Brain microvascular endothelial cell (primary cell): ENCODE measurements around the gene GIPC3.

Experiments
- DNase-seq: peaks from one replicate; pipeline ENCODE4 v3.0.0-alpha.2; 2020
- H3K27ac ChIP-seq: fragments of 250-450 bp; sonication (Bioruptor Pico); 2 replicates; pipeline ENCODE4 v1.5.1; 2020; ENCODE audit warnings: mild to moderate bottlenecking, moderate library complexity
- H3K27me3 ChIP-seq: fragments of 250-450 bp; sonication (Bioruptor Pico); replicated peaks from 2 replicates; pipeline ENCODE4 v1.5.1; 2020; ENCODE audit warnings: mild to moderate bottlenecking
- H3K36me3 ChIP-seq: fragments of 250-450 bp; sonication (Bioruptor Pico); replicated peaks from 2 replicates; pipeline ENCODE4 v1.5.1; 2020; ENCODE audit warnings: mild to moderate bottlenecking
- H3K4me3 ChIP-seq: 2 replicates; pipeline ENCODE4 v1.5.1; 2011; ENCODE audit warnings: low read depth, mild to moderate bottlenecking, control low read depth, low read length, moderate library complexity
- in situ Hi-C: cut with HindIII; loops from 2 replicates; pipeline ENCODE4 v1.10.0; 2017; ENCODE audit warnings: low sequenced_read_pairs, low pct_ligation_motif_present
- TF ChIP-seq, protein P1 (sequence below): IDR thresholded peaks from 2 replicates; pipeline ENCODE4 v1.5.1; 2011; ENCODE audit warnings: low read depth, mild to moderate bottlenecking, moderate library complexity, low read length, control low read depth, inconsistent platforms; ENCODE audit errors: missing control alignments

The GIPC3 gene

DNA sequence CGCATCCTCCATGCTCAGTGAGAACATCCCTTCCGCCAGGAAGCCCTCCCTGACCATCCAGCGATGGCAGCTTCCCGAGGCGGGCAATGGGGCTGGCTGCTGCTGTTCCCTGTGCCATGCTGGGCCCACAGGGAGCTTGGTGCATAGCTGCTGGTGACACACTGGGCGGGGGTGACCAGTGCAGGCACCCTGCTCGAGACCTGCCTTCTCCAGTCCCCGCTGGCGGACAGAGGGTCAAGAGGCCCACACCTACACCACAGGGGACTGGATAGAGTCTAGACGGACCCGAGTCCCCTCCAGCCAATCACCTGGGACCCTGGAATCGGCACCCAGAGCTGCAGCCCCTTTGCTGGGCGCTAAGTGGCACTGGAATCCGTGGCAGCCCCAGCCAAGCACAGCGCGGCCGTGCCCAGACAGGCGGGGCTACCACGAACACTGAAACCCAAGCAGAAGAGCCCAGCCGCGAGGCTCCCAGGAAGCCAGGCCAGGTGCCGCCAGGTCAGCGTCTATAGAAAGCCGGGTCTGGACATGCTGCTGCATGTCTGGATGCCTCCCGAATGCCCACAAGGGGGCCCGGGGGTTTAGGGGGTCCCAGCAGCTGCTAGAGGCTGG is 30.4 kb downstream of the GIPC3 start:
- TF ChIP-seq, protein P1, sequence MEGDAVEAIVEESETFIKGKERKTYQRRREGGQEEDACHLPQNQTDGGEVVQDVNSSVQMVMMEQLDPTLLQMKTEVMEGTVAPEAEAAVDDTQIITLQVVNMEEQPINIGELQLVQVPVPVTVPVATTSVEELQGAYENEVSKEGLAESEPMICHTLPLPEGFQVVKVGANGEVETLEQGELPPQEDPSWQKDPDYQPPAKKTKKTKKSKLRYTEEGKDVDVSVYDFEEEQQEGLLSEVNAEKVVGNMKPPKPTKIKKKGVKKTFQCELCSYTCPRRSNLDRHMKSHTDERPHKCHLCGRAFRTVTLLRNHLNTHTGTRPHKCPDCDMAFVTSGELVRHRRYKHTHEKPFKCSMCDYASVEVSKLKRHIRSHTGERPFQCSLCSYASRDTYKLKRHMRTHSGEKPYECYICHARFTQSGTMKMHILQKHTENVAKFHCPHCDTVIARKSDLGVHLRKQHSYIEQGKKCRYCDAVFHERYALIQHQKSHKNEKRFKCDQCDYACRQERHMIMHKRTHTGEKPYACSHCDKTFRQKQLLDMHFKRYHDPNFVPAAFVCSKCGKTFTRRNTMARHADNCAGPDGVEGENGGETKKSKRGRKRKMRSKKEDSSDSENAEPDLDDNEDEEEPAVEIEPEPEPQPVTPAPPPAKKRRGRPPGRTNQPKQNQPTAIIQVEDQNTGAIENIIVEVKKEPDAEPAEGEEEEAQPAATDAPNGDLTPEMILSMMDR = no peak
- Histone ChIP-seq H3K36me3 (peaks cover 25% of the 10 kb centered on the region), H3K4me3 (no peak overlapping the region), H3K27me3 (no peaks in the 10 kb centered on the region), H3K27ac (no peak overlapping the region)
- in situ Hi-C loops = no loop called here
- no peak for DNase-seq

DNA sequence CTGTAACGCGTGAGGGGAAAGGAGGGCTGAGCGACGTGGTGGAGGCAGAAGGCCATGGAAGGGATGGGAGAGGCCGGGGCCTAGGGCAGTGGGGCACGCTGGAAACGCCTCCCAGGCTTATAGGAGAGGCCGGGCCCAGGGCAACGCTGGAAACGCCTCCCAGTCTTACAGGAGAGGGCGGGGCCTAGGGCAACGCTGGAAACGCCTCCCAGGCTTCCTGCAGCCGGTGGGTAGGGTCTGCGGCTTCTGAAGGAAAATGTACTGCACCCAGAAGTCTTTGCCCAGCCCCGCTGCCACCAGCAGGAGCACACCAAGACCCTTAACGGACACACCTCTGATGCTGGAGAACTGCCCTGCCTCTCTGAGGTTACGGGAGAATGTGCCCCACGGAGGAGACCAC is 32.2 kb downstream of the GIPC3 start:
- Histone ChIP-seq H3K27ac (no peak overlapping the region), H3K27me3 (no peaks in the 10 kb centered on the region), H3K4me3 (no peak overlapping the region), H3K36me3 (peaks cover 20% of the 10 kb centered on the region)
- in situ Hi-C loops = no loop called here
- TF ChIP-seq, protein P1 = no peak
- DNase-seq = no peak

DNA sequence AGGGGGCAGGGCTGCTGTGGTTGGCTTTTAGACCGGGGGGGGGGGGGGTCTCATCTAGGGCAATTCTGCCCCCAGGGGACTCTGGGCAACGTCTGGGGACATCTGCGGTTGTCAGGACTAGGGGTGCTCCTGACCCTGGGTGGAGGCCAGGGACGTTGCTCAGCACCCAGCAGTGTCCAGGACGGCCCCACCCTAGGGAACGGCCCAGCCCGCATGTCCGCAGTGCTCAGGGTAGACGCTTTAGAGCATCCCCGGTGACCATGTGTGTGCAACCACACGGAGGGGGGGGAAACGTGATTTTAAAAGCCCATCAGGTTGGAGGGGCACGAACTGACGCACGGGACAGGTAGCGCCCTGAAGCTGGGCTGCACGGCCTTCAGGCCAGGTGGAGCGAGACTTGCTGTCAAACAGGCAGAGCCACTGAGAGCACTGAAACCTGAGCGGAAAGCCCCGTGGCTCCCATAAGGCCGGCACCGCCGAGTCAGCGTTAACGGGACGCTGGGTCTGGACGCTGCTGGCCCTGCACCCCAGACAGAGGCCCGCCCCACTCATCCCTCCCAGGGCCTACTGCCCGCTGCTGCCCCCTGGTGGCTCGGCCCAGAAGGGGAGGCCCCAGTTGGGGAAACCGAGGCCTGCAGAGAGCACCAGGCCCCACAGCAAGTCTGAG is 33.0 kb downstream of the GIPC3 start:
- H3K27ac ChIP-seq = no peak overlapping the region
- no peak overlapping the region for H3K4me3 ChIP-seq
- in situ Hi-C loops = no loop called here
- TF ChIP-seq, protein P1 = peak; percentile 98
- no peak for DNase-seq
- H3K36me3 ChIP-seq = peaks cover 22% of the 10 kb centered on the region
- no peaks in the 10 kb centered on the region for H3K27me3 ChIP-seq

DNA sequence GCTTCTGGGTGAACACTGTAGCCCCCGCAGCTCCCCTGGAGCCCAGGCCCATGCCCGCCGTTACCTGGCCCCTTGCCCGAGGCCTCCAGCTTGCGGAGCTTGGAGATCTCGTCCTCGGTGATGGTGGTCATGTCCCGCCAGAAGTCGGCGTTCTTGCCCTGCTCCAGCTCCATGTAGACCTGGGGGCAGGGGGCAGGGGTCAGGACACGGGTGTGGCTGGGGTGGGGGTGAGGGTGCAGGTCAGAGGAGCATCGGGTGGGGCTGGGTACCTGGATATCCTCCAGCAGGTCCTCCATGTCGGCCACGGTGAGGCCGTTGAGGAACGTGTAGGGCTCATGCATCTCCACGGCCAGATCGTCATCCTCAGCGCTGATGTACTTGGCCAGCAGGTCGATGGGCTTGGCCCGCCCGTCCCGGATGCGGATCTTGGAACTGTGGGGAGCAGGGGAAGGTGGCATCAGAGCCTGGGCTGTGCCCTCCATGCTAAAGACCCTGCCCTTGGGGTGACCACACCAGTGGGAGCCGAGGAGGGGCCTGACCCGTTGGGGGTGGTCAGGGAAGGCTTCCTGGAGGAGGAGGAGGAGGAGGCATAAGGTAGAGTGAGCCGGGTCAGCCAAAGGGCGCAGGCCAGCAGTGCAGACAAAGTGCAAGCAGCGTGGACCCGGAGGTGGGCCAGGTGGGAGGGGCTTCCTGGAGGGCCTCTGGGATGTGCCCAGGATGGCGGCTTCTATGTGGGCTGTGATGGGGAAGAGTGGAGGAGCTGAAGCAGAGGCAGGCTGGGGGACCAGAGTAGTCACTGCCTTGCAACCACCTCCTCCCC is 33.7 kb downstream of the GIPC3 start:
- Histone ChIP-seq H3K4me3 (no peak overlapping the region), H3K36me3 (peaks cover 22% of the 10 kb centered on the region), H3K27ac (no peak overlapping the region), H3K27me3 (no peaks in the 10 kb centered on the region)
- in situ Hi-C loops = no loop called here
- TF ChIP-seq, protein P1 = no peak
- no peak for DNase-seq

DNA sequence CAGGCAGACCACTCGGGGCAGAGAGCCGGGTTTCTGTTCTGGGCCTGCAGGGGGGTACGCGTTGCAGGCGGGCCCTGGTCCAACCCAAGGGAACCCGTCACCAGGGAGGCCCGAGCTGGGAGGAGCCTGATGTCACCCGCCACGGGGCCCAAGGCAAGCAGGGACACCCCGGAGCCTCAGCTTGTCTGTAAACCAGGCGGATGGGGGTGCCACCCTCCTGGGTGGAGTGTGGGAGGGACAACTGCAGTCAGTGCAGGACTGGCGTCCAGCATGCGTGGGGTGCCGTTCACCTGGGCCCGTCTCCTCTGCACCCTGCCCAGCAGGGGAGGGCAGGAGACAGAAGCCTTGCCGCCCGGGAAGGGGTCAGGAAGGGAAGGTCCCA is 34.3 kb downstream of the GIPC3 start:
- TF ChIP-seq, protein P1 = no peak
- DNase-seq = no peak
- H3K27ac ChIP-seq = no peak overlapping the region
- in situ Hi-C loops = no loop called here
- no peaks in the 10 kb centered on the region for H3K27me3 ChIP-seq
- H3K4me3 ChIP-seq = no peak overlapping the region
- peaks cover 22% of the 10 kb centered on the region for H3K36me3 ChIP-seq
